Neural cell (in vitro differentiated cells): ENCODE data around the gene KCNK6. TPM values are rescaled to one million over a fixed set of nuclear protein-coding genes. Genes with fewer than 3 reads are reported as not detected.

Experiments
- H2AFZ ChIP-seq: fragments of 200-600, 300-800 bp; sonication (generic), shearing (Covaris generic); 2 replicates; pipeline ENCODE4 v1.6.0; 2014; ENCODE audit warnings: low read depth, mild to moderate bottlenecking, antibody characterized with exemption, low read length, moderate library complexity
- H3F3A ChIP-seq: fragments of 200-600 bp; shearing (Covaris generic); 2 replicates; pipeline ENCODE4 v1.6.1; 2016; ENCODE audit warnings: mild to moderate bottlenecking, moderate library complexity, mixed read lengths, antibody characterized with exemption, low read length; ENCODE audit not compliant: insufficient read depth, poor library complexity, severe bottlenecking
- H3K27ac ChIP-seq: fragments of 200-600, 300-800 bp; sonication (generic), shearing (Covaris generic); 2 replicates; pipeline ENCODE4 v1.5.1; 2014; ENCODE audit warnings: mild to moderate bottlenecking, low read length, moderate library complexity
- H3K27me3 ChIP-seq: fragments of 300-800, 200-600 bp; sonication (generic), shearing (Covaris generic); 2 replicates; pipeline ENCODE4 v1.6.0; 2014; ENCODE audit warnings: mild to moderate bottlenecking, low read depth, low read length, moderate library complexity; ENCODE audit not compliant: insufficient read depth
- H3K36me3 ChIP-seq: fragments of 300-800, 200-600 bp; sonication (generic), shearing (Covaris generic); 2 replicates; pipeline ENCODE4 v1.5.1; 2014; ENCODE audit warnings: mild to moderate bottlenecking, antibody characterized with exemption, low read length, moderate library complexity; ENCODE audit not compliant: insufficient read depth
- H3K4me2 ChIP-seq: fragments of 300-800, 200-600 bp; sonication (generic), shearing (Covaris generic); 2 replicates; pipeline ENCODE4 v1.6.0; 2014; ENCODE audit warnings: mild to moderate bottlenecking, low read length
- H3K4me3 ChIP-seq: fragments of 300-800, 200-600 bp; sonication (generic), shearing (Covaris generic); 2 replicates; pipeline ENCODE4 v1.5.1; 2014; ENCODE audit warnings: mild to moderate bottlenecking, low read length, moderate library complexity
- H3K79me2 ChIP-seq: fragments of 200-600 bp; shearing (Covaris generic); replicated peaks from 2 replicates; pipeline ENCODE4 v1.6.0; 2014; ENCODE audit warnings: mild to moderate bottlenecking, low read length, moderate library complexity; ENCODE audit not compliant: insufficient read depth
- H3K9ac ChIP-seq: fragments of 300-800, 200-600 bp; sonication (generic), shearing (Covaris generic); 2 replicates; pipeline ENCODE4 v1.6.1; 2016; ENCODE audit warnings: mild to moderate bottlenecking, low read length, mixed read lengths
- H3K9me2 ChIP-seq: fragments of 200-600 bp; shearing (Covaris generic); 2 replicates; pipeline ENCODE4 v1.6.1; 2016; ENCODE audit warnings: mild to moderate bottlenecking, low read length, mixed read lengths; ENCODE audit not compliant: insufficient read depth
- H3K9me3 ChIP-seq: fragments of 200-600, 300-800 bp; sonication (generic), shearing (Covaris generic); 2 replicates; pipeline ENCODE4 v1.6.1; 2016; ENCODE audit warnings: mild to moderate bottlenecking, mixed run types, low read length, moderate library complexity, mixed read lengths
- H4K20me1 ChIP-seq: fragments of 200-600 bp; shearing (Covaris generic); 2 replicates; pipeline ENCODE4 v1.6.1; 2016; ENCODE audit warnings: mild to moderate bottlenecking, mixed run types; ENCODE audit not compliant: insufficient read depth
- EP300 ChIP-seq: fragments of 450-650 bp; conservative IDR thresholded peaks from 2 replicates; pipeline ENCODE4 v1.6.1; 2014; ENCODE audit warnings: antibody characterized with exemption, mild to moderate bottlenecking, moderate library complexity; ENCODE audit not compliant: poor library complexity, severe bottlenecking
- MXI1 ChIP-seq: fragments of 450-650 bp; conservative IDR thresholded peaks from 2 replicates; pipeline ENCODE4 v1.6.1; 2014; ENCODE audit warnings: antibody characterized with exemption, mild to moderate bottlenecking; ENCODE audit not compliant: poor library complexity, severe bottlenecking
- POLR2AphosphoS5 ChIP-seq: IDR thresholded peaks from 2 replicates; pipeline ENCODE4 v1.6.1; 2012
- RAD21 ChIP-seq: fragments of 450-650 bp; conservative IDR thresholded peaks from 2 replicates; pipeline ENCODE4 v1.6.1; 2014; ENCODE audit warnings: antibody characterized with exemption, mild to moderate bottlenecking, moderate library complexity
- REST ChIP-seq: IDR thresholded peaks from 2 replicates; pipeline ENCODE4 v1.6.1; 2012; ENCODE audit warnings: borderline replicate concordance
- SMC3 ChIP-seq: fragments of 450-650 bp; conservative IDR thresholded peaks from 2 replicates; pipeline ENCODE4 v1.6.1; 2014; ENCODE audit warnings: antibody characterized with exemption, mild to moderate bottlenecking, moderate library complexity; ENCODE audit not compliant: poor library complexity
- TAF1 ChIP-seq: IDR thresholded peaks from 2 replicates; pipeline ENCODE4 v1.6.1; 2012; ENCODE audit warnings: low read depth
- polyA plus RNA-seq: library from polyadenylated mRNA; depleted of rRNA; stranded (reverse); fragments of >200 nt; gene quantifications from 2 replicates; pipeline ENCODE4 v1.2.3, GENCODE V29; 2014
- TF ChIP-seq, protein P1 (sequence below): fragments of 450-650 bp; IDR thresholded peaks from 2 replicates; pipeline ENCODE4 v1.5.1; 2014; ENCODE audit warnings: antibody characterized with exemption, mild to moderate bottlenecking, moderate library complexity; ENCODE audit not compliant: poor library complexity, severe bottlenecking

KCNK6 gene
- polyA plus RNA-seq, 1 donor from 2014 or later, result not detected

GRCh38 chr19:38283271-38283670 is 36.4 kb upstream of the KCNK6 start:
- H3K36me3 ChIP-seq, result no peaks in the 10 kb centered on the region
- no peak overlapping the region for H3K9ac ChIP-seq
- H3K9me2 ChIP-seq, result no peaks in the 10 kb centered on the region
- H3K4me2 ChIP-seq, result no peak overlapping the region
- H3K27ac ChIP-seq, result no peak overlapping the region
- no peak overlapping the region for H3K4me3 ChIP-seq
- H3K79me2 ChIP-seq, result no peaks in the 10 kb centered on the region
- H2AFZ ChIP-seq, result no peak overlapping the region
- H3F3A ChIP-seq, result no peaks in the 10 kb centered on the region
- TF ChIP-seq, protein P1, sequence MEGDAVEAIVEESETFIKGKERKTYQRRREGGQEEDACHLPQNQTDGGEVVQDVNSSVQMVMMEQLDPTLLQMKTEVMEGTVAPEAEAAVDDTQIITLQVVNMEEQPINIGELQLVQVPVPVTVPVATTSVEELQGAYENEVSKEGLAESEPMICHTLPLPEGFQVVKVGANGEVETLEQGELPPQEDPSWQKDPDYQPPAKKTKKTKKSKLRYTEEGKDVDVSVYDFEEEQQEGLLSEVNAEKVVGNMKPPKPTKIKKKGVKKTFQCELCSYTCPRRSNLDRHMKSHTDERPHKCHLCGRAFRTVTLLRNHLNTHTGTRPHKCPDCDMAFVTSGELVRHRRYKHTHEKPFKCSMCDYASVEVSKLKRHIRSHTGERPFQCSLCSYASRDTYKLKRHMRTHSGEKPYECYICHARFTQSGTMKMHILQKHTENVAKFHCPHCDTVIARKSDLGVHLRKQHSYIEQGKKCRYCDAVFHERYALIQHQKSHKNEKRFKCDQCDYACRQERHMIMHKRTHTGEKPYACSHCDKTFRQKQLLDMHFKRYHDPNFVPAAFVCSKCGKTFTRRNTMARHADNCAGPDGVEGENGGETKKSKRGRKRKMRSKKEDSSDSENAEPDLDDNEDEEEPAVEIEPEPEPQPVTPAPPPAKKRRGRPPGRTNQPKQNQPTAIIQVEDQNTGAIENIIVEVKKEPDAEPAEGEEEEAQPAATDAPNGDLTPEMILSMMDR, result no peak
- TF ChIP-seq SMC3 (no peak), RAD21 (no peak)
- H3K9me3 ChIP-seq, result no peaks in the 10 kb centered on the region
- H3K27me3 ChIP-seq, result no peaks in the 10 kb centered on the region
- no peaks in the 10 kb centered on the region for H4K20me1 ChIP-seq

GRCh38 chr19:38284422-38284821 is 35.2 kb upstream of the KCNK6 start:
- H4K20me1 ChIP-seq, result no peaks in the 10 kb centered on the region
- no peak for TF ChIP-seq POLR2AphosphoS5
- no peak for TF ChIP-seq REST
- no peak for TF ChIP-seq TAF1
- TF ChIP-seq, protein P1, result no peak
- no peak for TF ChIP-seq EP300
- no peak for TF ChIP-seq MXI1
- TF ChIP-seq RAD21, result no peak
- H2AFZ ChIP-seq, result no peak overlapping the region
- no peaks in the 10 kb centered on the region for H3F3A ChIP-seq
- no peak overlapping the region for H3K9ac ChIP-seq
- H3K9me3 ChIP-seq, result no peaks in the 10 kb centered on the region
- no peaks in the 10 kb centered on the region for H3K9me2 ChIP-seq
- no peak overlapping the region for H3K27ac ChIP-seq
- H3K27me3 ChIP-seq, result no peaks in the 10 kb centered on the region
- H3K79me2 ChIP-seq, result no peaks in the 10 kb centered on the region
- no peak overlapping the region for H3K4me2 ChIP-seq
- H3K4me3 ChIP-seq, result no peak overlapping the region
- no peaks in the 10 kb centered on the region for H3K36me3 ChIP-seq
